SK-N-SH treated with all-trans-retinoic acid at 6 μM for 48 hours (cell line): ENCODE results near the gene PSME3IP1.

ENCODE experiments used
- RARB ChIP-seq: fragments of 250-450 bp; sonication (Bioruptor Pico); IDR thresholded peaks from 2 replicates; pipeline ENCODE4 v1.8.0; 2021; ENCODE audit warnings: mild to moderate bottlenecking, moderate library complexity
- ZNF8 ChIP-seq: fragments of 450-650 bp; formaldehyde crosslinking; IDR thresholded peaks from 2 replicates; pipeline ENCODE4 v1.5.0; 2020; ENCODE audit warnings: mild to moderate bottlenecking, moderate library complexity

- TF ChIP-seq ZNF8 (CRISPR knock-in tag) (no peak), RARB (no peak)
Measured at GRCh38 chr16:57233944-57234706, 48.3 kb upstream of the PSME3IP1 start.
